GM12892 (cell line): Measurements from ENCODE around the gene SYNJ1.
A peak's percentile ranks its signal among the peaks of the same experiment; 100 is the strongest.
"Not testable (repeated sequence)": the region's sequence is repeated elsewhere in the genome, so short reads cannot be mapped to it uniquely, and the experiment has no call there.

Experiments used
- DNase-seq: peaks from one replicate; pipeline ENCODE4 v3.0.0; 2011; ENCODE audit not compliant: insufficient read length
- FAIRE-seq: peaks from 2 replicates; lab custom pipeline; 2011; peaks lifted over from hg19 to GRCh38; lab: Jason Lieb, UNC
- POLR2A ChIP-seq: IDR thresholded peaks from 2 replicates; pipeline ENCODE4 v1.6.1; 2011; ENCODE audit warnings: low read depth, low read length, control low read depth
- POLR2AphosphoS5 ChIP-seq: IDR thresholded peaks from 2 replicates; pipeline ENCODE4 v1.6.1; 2011; ENCODE audit warnings: low read depth, low read length, control low read depth
- TAF1 ChIP-seq: IDR thresholded peaks from 2 replicates; pipeline ENCODE4 v1.6.1; 2011; ENCODE audit warnings: low read depth, mild to moderate bottlenecking, control low read depth, low read length, borderline replicate concordance

Gene SYNJ1

GRCh38 chr21:32712043-32712442 is 15.8 kb downstream of the SYNJ1 start:
- peak; percentile 95 for FAIRE-seq
- no peak for TF ChIP-seq POLR2A
- no peak for TF ChIP-seq POLR2AphosphoS5
- no peak for TF ChIP-seq TAF1
- no peak for DNase-seq

GRCh38 chr21:32710987-32711386 is 16.8 kb downstream of the SYNJ1 start:
- FAIRE-seq, result no peak
- TF ChIP-seq POLR2A (no peak), TAF1 (no peak), POLR2AphosphoS5 (no peak)
- DNase-seq, result no peak

DNA sequence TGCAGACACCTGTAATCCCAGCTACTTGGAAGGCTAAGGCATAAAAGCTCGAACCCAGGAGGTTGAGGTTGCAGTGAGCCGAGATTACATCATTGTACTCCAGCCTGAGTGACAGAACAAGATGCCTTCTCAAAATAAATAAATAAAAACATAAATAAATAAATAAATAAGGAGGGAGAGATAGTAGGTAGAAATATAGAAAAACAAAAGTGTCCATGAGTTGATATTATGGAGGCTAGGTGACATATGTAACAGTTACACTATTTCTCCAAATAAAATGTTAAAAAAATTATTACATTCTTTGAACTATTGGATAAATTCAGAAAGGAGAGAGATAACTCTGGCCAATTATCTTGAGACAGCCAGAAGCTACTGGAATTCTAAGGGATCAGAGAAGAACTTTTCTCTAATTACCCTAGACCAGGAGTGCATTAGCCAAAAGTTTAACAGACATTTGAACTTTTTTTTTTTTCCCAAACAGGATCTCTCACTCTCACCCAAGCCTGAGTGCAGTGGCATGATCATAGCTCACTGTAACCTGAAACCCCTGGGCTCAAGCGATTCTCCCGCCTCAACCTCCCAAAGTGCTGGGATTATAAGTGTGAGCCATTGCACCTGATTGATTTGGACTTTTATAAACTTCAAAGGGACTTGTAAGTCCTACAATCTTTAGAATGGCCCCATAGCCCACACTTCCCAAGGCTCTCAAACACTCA is 17.6 kb downstream of the SYNJ1 start:
- no peak for FAIRE-seq
- no peak for DNase-seq
- TF ChIP-seq TAF1 (no peak), POLR2A (no peak), POLR2AphosphoS5 (no peak)

DNA sequence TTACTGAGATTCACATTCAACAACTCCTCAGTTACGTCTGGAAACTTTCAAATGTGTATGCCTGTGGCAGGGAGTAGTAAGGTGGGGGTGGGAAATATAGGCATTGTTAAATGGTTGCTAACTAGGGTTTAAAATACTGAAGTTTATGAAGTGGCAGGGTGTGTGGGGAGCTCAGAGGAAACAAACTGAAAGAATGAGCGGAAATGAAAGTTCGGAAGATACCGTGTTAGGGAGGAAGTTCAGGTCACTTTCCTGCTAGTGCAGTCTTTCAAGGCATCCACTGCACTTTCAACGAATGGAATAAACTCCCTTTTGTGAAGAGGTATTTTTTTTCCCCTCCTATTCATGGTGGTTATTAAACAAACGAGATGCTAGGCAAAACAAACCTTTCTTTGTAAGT is 19.7 kb downstream of the SYNJ1 start:
- no peak for DNase-seq
- FAIRE-seq, result no peak
- TF ChIP-seq POLR2AphosphoS5, result no peak
- no peak for TF ChIP-seq TAF1
- TF ChIP-seq POLR2A, result no peak

DNA sequence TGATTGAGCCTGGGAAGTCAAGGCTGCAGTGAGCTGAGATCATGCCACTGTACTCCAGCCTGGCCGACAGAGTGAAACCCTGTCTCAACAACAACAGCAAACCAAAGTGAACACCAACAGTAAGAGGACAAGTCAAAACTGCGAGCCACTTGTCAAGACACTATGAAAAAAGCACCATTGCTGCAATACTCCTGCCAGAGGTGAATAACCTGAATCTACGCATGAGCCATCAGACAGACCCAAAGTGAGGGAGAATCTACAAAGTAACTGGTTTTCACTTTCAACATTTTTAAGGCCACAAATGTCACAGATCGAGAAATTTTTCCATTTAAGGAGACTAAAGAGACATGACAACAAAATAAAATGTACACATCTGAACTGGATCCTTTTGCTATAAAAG is 21.9 kb downstream of the SYNJ1 start:
- DNase-seq (no peak), FAIRE-seq (no peak)
- TF ChIP-seq TAF1 (no peak), POLR2A (no peak), POLR2AphosphoS5 (no peak)

DNA sequence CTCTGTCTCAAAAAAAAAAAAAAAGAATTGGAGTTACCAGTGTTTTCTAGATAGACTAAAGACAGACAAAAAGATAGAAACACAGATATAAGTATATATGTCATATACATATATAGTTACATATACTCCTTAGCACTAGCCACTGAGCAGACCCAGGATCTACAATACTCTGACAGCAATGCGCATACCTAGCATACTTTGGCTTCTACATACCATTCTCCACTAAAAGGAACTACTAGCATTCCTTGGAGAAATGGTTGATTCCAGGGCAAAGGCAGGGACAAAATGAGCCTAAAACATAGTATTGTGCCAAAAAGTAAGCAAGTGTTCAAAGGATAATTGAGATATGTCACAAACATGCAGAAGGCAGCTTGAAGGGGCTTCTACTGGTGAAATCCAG is 22.7 kb downstream of the SYNJ1 start:
- DNase-seq (no peak), FAIRE-seq (no peak)
- no peak for TF ChIP-seq POLR2AphosphoS5
- no peak for TF ChIP-seq POLR2A
- no peak for TF ChIP-seq TAF1

DNA sequence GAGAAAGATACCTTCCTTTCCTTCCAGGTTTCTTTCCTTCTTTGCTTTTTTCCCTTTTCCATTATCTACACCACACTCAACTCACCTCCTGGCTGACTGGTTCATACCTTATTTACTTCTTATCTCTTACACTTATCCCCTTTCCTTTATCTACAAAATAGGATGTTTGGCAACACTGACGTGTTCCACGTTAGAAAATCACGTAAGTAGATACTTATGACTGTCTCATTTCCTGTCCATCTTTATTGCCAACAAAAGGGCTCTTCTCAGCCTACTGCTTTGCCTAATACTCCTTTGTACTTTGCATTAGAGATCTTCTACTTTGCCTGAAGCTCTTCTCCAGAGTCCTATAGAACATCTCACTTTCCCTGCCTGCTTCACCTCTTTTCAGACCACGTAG is 25.1 kb downstream of the SYNJ1 start:
- no peak for FAIRE-seq

GRCh38 chr21:32698971-32699693 is 28.7 kb downstream of the SYNJ1 start:
- TF ChIP-seq POLR2A (no peak), POLR2AphosphoS5 (no peak), TAF1 (no peak)
- FAIRE-seq (no peak), DNase-seq (no peak)

More for the DNA sequence above, 25.1 kb downstream of the SYNJ1 start:
- TF ChIP-seq POLR2A, result no peak
- TF ChIP-seq TAF1, result no peak
- no peak for TF ChIP-seq POLR2AphosphoS5
- no peak for DNase-seq

GRCh38 chr21:32698286-32698685 is 29.5 kb downstream of the SYNJ1 start:
- no peak for FAIRE-seq
- TF ChIP-seq TAF1, result no peak
- no peak for TF ChIP-seq POLR2A
- TF ChIP-seq POLR2AphosphoS5, result no peak
- DNase-seq, result no peak

DNA sequence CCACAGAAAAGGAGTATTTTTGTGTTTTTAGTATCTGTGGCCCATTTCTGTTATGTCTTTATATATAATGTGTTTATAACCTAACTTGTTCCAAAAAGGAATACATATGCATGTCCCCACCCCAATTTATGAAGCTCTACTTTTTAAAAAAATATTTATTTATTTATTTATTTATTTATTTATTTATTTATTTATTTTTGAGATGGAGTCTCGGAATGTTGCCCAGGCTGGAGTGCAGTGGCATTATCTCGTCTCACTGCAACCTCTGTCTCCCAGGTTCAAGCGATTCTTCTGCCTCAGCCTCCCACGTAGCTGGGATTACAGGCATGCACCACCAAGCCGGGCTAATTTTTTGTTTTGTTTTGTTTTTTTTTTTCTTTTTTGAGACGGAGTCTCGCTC is 32.3 kb downstream of the SYNJ1 start:
- not testable (repeated sequence) for DNase-seq, FAIRE-seq

- FAIRE-seq (no peak), DNase-seq (no peak)
- no peak for TF ChIP-seq TAF1
- TF ChIP-seq POLR2AphosphoS5, result no peak
- TF ChIP-seq POLR2A, result no peak
These were observed 34.2 kb downstream of the SYNJ1 start for GRCh38 chr21:32693581-32693980.

DNA sequence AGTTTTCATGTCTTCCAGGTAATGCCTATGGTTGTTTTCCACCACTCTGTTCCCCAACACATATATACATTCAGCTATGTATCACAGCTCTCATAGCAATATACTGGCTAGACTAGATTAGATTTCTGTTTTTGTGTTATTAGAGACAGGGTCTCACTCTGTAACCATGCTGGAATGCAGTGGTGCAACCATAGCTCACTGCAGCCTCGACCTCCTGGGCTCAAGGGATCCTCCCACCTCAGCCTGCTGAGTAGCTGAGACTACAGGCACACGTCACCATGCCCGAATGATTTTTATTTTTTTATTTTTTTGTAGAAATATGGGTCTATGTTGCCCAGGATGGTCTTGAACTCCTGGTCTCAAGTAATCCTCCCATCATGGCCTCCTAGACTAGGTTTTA is 37.7 kb downstream of the SYNJ1 start:
- TF ChIP-seq POLR2A (no peak), TAF1 (no peak), POLR2AphosphoS5 (no peak)
- FAIRE-seq, result no peak
- no peak for DNase-seq
